GM10847 (cell line): ENCODE measurements around the gene SETD2.

Experiments used
- POLR2A ChIP-seq: IDR thresholded peaks from 2 replicates; pipeline ENCODE4 v1.6.1; 2011; ENCODE audit not compliant: insufficient read length; ENCODE audit errors: extremely low read depth

The SETD2 gene

GRCh38 chr3:47056705-47057104, 107.2 kb downstream of the SETD2 start:
- TF ChIP-seq POLR2A = no peak

- TF ChIP-seq POLR2A = no peak
Measured at GRCh38 chr3:47054412-47054811, 109.5 kb downstream of the SETD2 start.

- no peak for TF ChIP-seq POLR2A
Measured at GRCh38 chr3:47047673-47048072, 116.2 kb downstream of the SETD2 start.

- no peak for TF ChIP-seq POLR2A
Measured at GRCh38 chr3:47047069-47047468, 116.8 kb downstream of the SETD2 start.

- TF ChIP-seq POLR2A = no peak
Measured at GRCh38 chr3:47042231-47042791, 121.6 kb downstream of the SETD2 start.

GRCh38 chr3:47041114-47041513, 122.8 kb downstream of the SETD2 start:
- TF ChIP-seq POLR2A = no peak

GRCh38 chr3:47036145-47036544, 127.8 kb downstream of the SETD2 start:
- no peak for TF ChIP-seq POLR2A

- TF ChIP-seq POLR2A = no peak
Measured at GRCh38 chr3:47035645-47036044, 128.3 kb downstream of the SETD2 start.

GRCh38 chr3:47034868-47035489, 128.9 kb downstream of the SETD2 start:
- no peak for TF ChIP-seq POLR2A

GRCh38 chr3:47028667-47029066, 135.2 kb downstream of the SETD2 start:
- no peak for TF ChIP-seq POLR2A

GRCh38 chr3:47028146-47028545, 135.8 kb downstream of the SETD2 start:
- no peak for TF ChIP-seq POLR2A

- no peak for TF ChIP-seq POLR2A
Measured at GRCh38 chr3:47024932-47025331, 139.0 kb downstream of the SETD2 start.

GRCh38 chr3:47022641-47023071, 141.3 kb downstream of the SETD2 start:
- TF ChIP-seq POLR2A = no peak

GRCh38 chr3:47020311-47020710, 143.6 kb downstream of the SETD2 start:
- TF ChIP-seq POLR2A = no peak

GRCh38 chr3:47019201-47019600, 144.7 kb downstream of the SETD2 start:
- no peak for TF ChIP-seq POLR2A

- no peak for TF ChIP-seq POLR2A
Measured at GRCh38 chr3:47018269-47018611, 145.7 kb downstream of the SETD2 start.
